HG02588 (cell line): Measurements from ENCODE around the gene PTAR1.

Experiments
- ATAC-seq: cut with Tn5 transposase; IDR thresholded peaks from one replicate; pipeline ENCODE4 v1.9.1; 2021; ENCODE audit warnings: mild to moderate bottlenecking, moderate library complexity; ENCODE audit not compliant: unreplicated experiment

Gene PTAR1

DNA sequence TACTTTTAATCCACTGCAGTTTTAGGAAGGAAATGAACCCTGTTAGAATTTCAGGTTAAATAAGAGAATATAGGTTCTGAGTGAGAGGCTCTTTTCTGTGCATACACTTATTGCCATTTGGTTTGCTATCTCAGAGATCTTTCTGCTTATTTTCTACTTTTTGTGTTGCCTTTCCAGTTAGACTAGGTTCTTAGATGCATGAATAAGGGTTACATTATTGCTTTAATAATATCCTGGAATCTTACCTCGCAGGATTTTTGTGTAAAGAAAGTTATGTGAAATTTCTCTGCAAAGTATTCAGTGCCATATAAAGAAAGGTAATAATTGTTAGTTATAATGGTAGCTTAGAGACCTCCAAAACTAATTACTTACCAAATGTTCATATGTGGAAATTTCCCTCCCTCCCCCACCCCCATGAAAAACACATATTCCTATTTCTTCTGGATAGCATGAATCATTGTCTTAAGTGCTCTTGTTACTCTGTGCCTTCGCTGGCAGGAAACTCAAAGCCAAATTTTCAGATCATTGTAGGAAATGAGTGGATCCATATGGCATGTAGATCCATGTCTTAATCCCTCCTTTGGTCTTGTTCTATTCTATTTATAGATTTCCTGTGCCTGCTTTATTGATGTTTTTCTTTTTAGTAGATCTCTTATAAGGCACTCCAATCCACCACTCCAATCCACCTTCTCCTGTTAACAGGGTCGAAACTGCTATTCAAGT, 84.9 kb downstream of the PTAR1 start:
- no peak for ATAC-seq

DNA sequence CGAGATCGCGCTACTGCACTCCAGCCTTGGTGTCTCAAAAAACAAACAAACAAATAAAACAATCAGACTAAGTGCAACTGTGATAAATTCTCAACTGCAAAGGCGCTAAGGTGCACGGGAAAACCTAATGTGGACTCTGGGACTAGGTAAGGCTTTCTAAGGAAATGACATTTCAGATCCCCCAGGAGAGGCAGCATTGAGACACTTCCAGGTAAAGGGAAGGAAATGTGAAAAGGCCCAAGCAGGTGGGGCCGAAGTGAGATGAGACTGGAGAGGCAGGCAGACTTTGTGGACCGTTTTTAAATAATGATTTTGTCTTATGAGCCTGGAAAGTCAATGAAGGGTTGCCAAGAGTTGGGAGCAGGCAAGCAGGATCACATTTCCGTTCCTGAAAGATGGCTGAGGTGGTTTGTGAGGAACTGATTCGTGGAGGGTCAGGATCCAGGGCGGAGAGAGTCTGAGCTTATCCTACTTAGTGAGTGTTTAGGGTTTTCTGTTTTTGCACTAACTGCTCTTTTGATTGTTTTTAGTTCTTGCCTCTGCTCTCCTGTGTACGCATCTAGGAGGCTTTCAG, 85.6 kb downstream of the PTAR1 start:
- ATAC-seq: no peak

DNA sequence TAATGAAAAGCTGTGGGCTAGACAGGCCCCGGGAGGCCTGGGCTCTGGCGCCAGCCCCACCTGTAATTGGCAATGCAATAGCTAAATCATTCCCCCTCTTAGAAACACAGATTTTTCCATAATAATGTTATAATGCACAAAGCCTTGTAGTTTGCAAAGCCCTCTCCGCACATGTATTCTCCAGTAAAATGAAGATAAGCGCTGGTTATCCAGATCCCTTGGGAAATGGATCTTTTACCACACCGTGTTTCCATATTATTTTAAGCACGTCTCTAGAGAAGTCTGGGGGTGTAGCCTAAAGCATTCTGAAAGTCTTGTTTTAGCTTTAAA, 86.5 kb downstream of the PTAR1 start:
- no peak for ATAC-seq

DNA sequence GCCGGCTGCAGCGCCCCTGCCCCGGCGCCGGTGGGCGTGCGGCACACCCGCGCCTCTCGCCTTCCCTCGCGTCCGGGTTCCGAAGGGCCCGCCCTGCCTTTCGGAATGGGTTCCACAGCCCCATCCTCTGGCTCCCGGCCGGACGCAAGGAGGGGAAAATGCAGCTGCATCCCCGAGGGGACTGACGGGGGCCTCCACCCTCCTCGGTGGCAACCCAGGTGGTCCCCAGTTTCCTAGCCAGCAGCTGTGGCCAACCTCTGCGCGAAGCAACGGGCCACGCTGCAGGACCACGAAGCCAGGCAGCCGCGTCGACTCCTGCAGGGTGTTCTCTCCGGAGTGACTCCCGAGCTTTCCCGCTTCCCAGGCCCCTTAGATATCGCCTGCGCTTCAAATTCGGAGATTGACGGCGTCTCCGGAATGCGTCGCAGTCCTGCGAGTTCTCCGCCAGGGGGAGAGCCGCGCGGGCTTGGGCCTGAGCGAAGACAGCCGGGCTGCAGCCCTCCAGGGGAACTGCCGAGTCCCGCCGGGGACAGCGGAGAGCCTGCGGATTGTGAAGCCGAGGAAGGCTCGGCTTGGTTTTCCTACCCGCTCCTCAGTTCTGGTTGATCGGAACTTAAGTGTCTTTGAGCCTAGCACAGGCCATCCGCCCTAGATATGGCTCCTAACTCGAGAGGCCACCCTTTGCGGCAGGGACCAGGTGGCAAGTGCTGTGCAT, 87.1 kb downstream of the PTAR1 start:
- peak; percentile 91 for ATAC-seq

DNA sequence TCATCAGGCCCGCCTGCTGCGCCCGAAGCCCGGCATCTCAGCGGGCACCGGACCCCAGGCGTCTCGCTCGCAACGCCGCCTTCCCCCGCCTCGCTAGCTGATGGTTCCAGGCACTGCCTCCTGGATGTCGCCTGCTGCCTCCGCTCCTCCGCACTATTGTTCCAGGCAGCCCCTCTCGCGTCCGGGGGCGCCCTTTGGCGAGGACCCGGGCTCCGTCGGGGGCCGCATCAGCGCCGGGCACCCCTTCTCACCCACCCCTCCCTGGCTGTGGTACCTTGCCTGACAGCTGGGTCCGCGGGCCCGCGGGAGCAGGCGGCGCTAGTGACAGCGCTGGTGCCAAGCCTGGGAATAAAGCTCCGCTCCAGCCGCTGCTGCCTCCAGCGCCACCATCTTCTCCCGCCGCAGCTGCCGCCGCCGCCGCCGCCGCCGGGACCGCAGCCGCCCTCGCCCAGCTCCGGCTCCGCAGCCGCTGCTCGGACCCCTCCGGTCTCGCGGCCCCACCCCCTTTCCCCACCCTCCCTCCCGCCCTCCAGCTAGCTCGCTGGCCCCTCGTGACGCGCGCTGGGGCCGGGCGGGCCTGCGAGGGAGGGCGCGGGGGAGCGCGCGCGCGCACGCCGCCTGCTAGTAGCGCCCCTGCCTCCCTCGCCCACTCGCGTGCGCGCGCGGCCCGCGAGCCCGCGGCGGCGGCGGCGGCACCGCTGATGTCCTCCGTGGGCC, 87.8 kb downstream of the PTAR1 start, which contains the start of gene APBA1:
TSS of gene APBA1 (minus strand) at position 493 of the 717 bp plus-strand sequence.
- ATAC-seq: peak; percentile 41

DNA sequence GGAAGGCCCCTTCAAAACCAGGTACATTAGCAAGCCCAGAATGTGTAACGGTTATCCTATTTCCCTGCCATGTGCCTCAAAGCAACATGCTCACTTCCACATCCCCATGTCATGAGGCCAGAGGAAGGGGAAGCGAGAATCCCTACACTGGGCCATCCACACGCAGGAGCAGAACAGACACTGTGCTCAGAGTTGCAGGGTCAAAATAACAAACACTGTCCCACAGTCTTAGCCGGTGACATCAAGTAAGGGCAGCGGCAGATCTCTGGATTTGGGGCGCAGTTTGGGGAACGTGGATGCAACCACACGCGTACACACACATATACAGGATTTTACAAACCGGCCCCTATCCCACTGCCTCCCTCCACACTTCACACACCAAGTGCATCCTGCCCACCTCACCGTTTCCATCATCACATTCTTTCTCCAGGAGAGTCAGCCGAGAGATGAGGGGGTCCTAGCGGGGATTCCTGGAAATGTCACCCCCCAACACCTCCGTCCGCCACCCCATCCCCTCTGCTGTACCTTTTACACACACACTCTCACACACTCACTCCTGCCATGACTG, 88.4 kb downstream of the PTAR1 start:
- ATAC-seq: no peak

DNA sequence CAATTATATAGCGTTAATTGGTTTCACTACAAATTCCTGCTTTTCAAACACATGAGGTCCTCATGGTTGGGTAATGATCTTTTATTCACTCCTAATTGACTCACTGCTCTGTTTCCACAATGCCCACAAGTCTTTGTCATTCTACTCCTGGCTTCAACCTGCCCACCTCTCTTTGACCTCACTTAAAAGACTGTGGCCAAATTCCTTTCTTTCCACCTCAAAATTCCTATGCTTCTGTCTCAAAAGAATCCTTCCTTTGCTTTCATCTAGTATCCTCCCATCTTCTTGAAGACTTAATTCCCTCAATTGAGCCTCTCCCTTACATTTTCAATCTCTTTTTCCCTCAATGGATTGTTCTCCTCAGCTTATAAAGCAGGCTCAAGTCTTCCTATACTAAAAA, 92.5 kb downstream of the PTAR1 start:
- no peak for ATAC-seq

DNA sequence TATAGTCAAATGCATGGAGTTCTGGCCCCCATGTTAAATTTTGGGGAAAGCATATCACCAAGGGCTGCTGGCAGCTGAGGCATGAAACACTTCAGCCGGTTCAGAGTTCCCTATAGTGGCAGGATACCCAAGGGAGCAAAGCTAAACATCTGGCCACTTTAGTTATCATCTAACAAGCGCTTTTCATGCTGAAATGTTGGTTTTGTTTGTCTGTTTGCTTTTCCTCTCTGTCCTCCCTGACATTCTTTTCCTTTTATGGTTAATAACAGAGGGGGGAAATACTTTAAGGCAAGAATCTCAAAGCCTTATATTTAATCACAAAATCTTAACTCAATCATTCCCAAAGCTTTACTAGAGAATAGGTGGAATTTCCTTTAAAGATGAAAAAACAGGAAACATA, 99.5 kb downstream of the PTAR1 start:
- ATAC-seq: no peak
